Colonic mucosa (tissue), 4 donors: ENCODE measurements around the gene BCAS3. TPM values are rescaled to one million over a fixed set of nuclear protein-coding genes. Genes with fewer than 3 reads are reported as not detected.

Experiments
- DNase-seq: peaks from one replicate; pipeline ENCODE4 v3.0.0-alpha.2; 2020
- H3K27ac ChIP-seq: fragments of 200-600 bp; one replicate; pipeline ENCODE4 v1.8.0; 2021
- H3K27me3 ChIP-seq: fragments of 200-600 bp; one replicate; pipeline ENCODE4 v1.8.0; 2021
- H3K36me3 ChIP-seq: fragments of 200-600 bp; one replicate; pipeline ENCODE4 v1.8.0; 2021
- H3K4me1 ChIP-seq: fragments of 200-600 bp; one replicate; pipeline ENCODE4 v1.8.0; 2021; ENCODE audit warnings: mild to moderate bottlenecking
- H3K4me3 ChIP-seq: fragments of 200-600 bp; one replicate; pipeline ENCODE4 v1.8.0; 2021
- H3K9ac ChIP-seq, 2 donors: one replicate each; pipeline ENCODE4 v1.7.0; 2013; ENCODE audit warnings: control low read depth in 2 of 2, low read depth in 2 of 2, low read length in 2 of 2
- H3K9me3 ChIP-seq: fragments of 200-600 bp; one replicate; pipeline ENCODE4 v1.8.0; 2021
- intact Hi-C: fragments of 100-400 bp; cut with DNase I; formaldehyde crosslinking; loops from one replicate; pipeline ENCODE4 v1.14.1; 2022
- total RNA-seq, 2 donors: library from RNA; stranded (reverse); fragmentation: NEBNext Ultra II Directional in 1 of 2; extraction: Animal tissue kit (Norgen Biotek cat#: 25700) in 1 of 2; gene quantifications; one replicate each; pipeline ENCODE4 v1.2.1, GENCODE V29; 2021
- TF ChIP-seq, protein P1 (sequence below): fragments of 200-600 bp; IDR thresholded peaks from one replicate; pipeline ENCODE4 v1.8.0; 2022; ENCODE audit warnings: antibody characterized with exemption, mild to moderate bottlenecking
- donor health status: healthy.
- donor health status: DM: no; HTN: no; CAD: no.
- donor health status: DM: no; HTN: no; CAD: no.

The BCAS3 gene
- total RNA-seq, 2 donors from 2014 or later = 11.0 to 17.8 TPM

- no peak overlapping the region for H3K4me3 ChIP-seq
- H3K4me1 ChIP-seq = no peaks in the 10 kb centered on the region
- no peaks in the 10 kb centered on the region for H3K9me3 ChIP-seq
- H3K36me3 ChIP-seq = no peaks in the 10 kb centered on the region
- no peak overlapping the region for H3K27ac ChIP-seq
- H3K27me3 ChIP-seq = no peaks in the 10 kb centered on the region
- TF ChIP-seq, protein P1, sequence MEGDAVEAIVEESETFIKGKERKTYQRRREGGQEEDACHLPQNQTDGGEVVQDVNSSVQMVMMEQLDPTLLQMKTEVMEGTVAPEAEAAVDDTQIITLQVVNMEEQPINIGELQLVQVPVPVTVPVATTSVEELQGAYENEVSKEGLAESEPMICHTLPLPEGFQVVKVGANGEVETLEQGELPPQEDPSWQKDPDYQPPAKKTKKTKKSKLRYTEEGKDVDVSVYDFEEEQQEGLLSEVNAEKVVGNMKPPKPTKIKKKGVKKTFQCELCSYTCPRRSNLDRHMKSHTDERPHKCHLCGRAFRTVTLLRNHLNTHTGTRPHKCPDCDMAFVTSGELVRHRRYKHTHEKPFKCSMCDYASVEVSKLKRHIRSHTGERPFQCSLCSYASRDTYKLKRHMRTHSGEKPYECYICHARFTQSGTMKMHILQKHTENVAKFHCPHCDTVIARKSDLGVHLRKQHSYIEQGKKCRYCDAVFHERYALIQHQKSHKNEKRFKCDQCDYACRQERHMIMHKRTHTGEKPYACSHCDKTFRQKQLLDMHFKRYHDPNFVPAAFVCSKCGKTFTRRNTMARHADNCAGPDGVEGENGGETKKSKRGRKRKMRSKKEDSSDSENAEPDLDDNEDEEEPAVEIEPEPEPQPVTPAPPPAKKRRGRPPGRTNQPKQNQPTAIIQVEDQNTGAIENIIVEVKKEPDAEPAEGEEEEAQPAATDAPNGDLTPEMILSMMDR = no peak
- intact Hi-C loops = no loop called here
- H3K9ac ChIP-seq = no peak overlapping the region
- no peak for DNase-seq
Measured at GRCh38 chr17:60952747-60953146, 275.1 kb downstream of the BCAS3 start.

DNA sequence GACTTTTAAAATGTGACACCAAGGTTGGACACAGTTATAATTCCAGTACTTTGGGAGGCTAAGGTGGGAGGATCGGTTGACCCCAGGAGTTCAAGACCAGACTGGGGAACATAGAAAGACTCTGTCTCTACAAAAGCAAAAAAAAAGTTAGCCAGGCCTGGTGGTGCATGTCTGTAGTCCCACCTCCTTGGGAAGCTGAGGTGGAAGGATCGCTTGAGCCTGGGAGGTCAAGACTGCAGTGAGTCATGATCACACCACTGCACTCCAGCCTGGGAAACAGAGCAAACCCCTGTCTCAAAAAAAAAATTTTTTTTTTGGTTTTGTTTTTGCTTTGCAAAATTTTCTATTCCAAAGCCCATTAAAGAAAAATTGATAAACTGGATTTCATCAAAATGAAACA, 281.4 kb downstream of the BCAS3 start:
- Histone ChIP-seq H3K4me3 (no peak overlapping the region), H3K36me3 (no peaks in the 10 kb centered on the region), H3K27ac (no peak overlapping the region), H3K9me3 (no peaks in the 10 kb centered on the region), H3K27me3 (no peaks in the 10 kb centered on the region), H3K4me1 (no peaks in the 10 kb centered on the region), H3K9ac (no peak overlapping the region)
- TF ChIP-seq, protein P1 = no peak
- no peak for DNase-seq
- intact Hi-C loops = no loop called here

- no peak overlapping the region for H3K4me3 ChIP-seq
- no peak overlapping the region for H3K27ac ChIP-seq
- TF ChIP-seq, protein P1 = no peak
- no peak overlapping the region for H3K9ac ChIP-seq
- intact Hi-C loops = no loop called here
- no peaks in the 10 kb centered on the region for H3K27me3 ChIP-seq
- DNase-seq = no peak
- no peaks in the 10 kb centered on the region for H3K9me3 ChIP-seq
- no peaks in the 10 kb centered on the region for H3K4me1 ChIP-seq
- no peaks in the 10 kb centered on the region for H3K36me3 ChIP-seq
Measured at GRCh38 chr17:60959696-60960095, 282.0 kb downstream of the BCAS3 start.

DNA sequence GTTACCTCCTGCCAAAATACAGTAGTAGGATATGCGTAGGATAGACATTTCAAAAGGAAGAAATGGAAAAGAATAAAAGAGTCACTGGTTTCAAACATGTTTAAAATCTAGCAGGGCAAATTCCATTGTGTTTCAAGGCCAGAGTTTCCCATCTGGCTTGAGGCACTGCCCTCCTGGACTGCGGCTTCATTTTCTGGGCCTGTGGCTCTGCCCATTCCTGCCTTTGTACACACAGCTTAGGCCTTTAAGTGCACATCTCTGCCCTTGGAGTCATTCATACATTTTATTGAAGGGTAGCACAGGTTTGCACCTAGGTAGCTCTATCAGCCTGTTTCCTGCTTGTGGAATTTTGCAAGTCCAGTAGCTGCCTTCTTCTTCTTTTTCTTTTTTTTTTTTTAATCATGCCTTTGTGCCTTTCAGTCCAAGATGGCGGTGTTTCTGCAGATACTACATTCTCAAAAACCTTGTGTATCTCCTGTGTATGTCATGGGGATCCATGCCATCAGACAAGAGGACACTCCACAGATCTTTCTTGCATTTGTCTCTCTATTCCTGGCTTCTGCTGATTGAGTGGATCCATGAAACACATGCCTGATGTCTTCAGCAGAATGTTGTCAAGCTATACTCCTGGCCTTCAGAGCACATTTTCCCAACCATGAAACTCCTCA, 282.9 kb downstream of the BCAS3 start:
- Histone ChIP-seq H3K9ac (no peak overlapping the region), H3K36me3 (no peaks in the 10 kb centered on the region), H3K27ac (no peak overlapping the region), H3K9me3 (no peaks in the 10 kb centered on the region), H3K27me3 (no peaks in the 10 kb centered on the region), H3K4me1 (no peaks in the 10 kb centered on the region), H3K4me3 (no peak overlapping the region)
- TF ChIP-seq, protein P1 = no peak
- no peak for DNase-seq
- intact Hi-C loops = no loop called here

DNA sequence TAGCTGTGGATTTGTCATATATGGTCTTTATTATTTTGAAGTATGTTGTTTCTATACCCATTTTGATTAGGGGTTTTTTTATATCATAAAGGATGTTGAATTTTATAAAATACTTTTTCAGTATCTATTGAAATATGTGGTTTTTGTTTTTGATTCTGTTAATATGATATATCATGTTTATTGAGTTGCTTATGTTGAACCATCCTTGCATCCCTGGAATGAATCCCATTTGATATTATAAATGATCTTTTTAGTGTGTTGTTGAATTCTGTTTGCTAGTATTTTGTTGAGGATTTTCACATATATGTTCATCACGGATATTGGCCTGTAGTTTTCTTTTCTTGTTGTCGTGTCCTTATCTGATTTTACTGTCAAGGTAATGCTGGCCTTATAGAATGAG, 286.5 kb downstream of the BCAS3 start:
- intact Hi-C loops = no loop called here
- H3K27me3 ChIP-seq = no peaks in the 10 kb centered on the region
- no peaks in the 10 kb centered on the region for H3K9me3 ChIP-seq
- H3K36me3 ChIP-seq = no peaks in the 10 kb centered on the region
- no peak overlapping the region for H3K4me3 ChIP-seq
- H3K4me1 ChIP-seq = no peaks in the 10 kb centered on the region
- H3K27ac ChIP-seq = no peak overlapping the region
- no peak overlapping the region for H3K9ac ChIP-seq
- no peak for DNase-seq
- TF ChIP-seq, protein P1 = no peak
